ENCODE data around the gene PTPRD. TPM values are rescaled to one million over a fixed set of nuclear protein-coding genes. Genes with fewer than 3 reads are reported as not detected.

PTPRD gene
- total and polyA plus RNA-seq, 5 experiments from 2014 or later: not detected

DNA sequence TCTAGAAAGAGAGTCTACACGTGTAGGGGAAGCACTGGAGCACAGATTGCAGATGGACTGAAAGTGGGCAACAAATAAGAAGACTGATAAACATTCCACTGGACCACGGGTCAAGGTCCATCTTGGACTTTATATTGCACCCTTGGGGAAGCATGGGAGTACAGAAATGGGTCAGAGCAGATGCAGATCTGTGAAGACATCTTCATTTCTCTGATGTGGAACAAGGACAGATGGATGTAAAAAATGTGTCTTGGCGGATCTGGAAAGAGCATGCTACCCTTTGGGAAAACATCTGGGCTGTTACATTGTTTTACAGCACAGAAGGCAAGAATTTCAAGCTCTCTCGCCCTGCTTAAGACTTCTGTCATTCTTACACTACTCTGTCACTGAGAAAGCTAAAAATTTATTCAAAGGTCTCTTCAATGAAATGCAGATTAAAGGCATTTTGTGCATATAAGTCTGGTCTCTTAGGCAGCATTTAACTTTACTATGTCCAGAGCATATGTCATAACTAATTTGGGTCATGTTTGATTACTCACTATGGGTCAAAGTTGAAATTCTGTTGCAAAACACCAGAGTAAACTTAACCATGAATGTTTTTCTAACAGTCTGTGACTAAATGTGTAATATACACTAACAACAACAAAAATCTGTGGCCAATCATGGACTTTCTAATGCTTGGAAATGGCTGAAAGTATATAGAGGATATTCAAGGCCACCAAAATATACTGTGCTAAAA, 2056.9 kb downstream of the PTPRD start:
- H3K36me3 Mint-ChIP-seq: no peaks in the 10 kb centered on the region

DNA sequence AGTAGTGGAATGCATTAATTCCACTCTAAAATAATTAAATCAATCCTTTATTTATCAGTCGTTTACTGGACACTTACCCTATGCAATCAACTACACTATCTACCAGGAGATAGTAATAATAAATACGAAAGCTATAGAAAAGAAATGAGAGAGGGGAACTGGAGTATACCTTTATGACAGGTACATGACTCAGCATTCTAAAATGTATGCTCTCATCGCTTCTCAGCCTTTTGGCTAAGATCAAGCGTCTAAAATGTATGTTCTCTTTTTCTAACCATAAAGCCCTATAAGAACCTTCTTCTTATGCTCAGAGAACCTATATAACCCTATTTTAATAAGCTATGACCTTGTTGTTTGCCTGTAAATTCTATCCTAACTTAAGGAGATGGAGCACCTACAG, 2059.4 kb downstream of the PTPRD start:
- ATAC-seq (no peak), DNase-seq (no peak)
- H3K27ac Mint-ChIP-seq: no peak overlapping the region
- H3K27me3 Mint-ChIP-seq: peaks cover 0 to 2% (median 0%) of the 10 kb centered on the region in 5 donors
- POLR2A ChIA-PET: no interaction called here
- no peaks in the 10 kb centered on the region for H3K4me1 Mint-ChIP-seq
- H3K9me3 Mint-ChIP-seq: no peaks in the 10 kb centered on the region
- no peak overlapping the region for H3K4me3 Mint-ChIP-seq
- H3K36me3 Mint-ChIP-seq: no peaks in the 10 kb centered on the region

More for the DNA sequence above, 2056.9 kb downstream of the PTPRD start:
- Mint-ChIP-seq H3K27ac (no peak overlapping the region), H3K4me1 (no peaks in the 10 kb centered on the region), H3K4me3 (no peak overlapping the region), H3K27me3 (peaks cover 0 to 2% (median 0%) of the 10 kb centered on the region in 5 donors), H3K9me3 (no peaks in the 10 kb centered on the region)
- ATAC-seq (no peak), DNase-seq (no peak)
- POLR2A ChIA-PET: no interaction called here

DNA sequence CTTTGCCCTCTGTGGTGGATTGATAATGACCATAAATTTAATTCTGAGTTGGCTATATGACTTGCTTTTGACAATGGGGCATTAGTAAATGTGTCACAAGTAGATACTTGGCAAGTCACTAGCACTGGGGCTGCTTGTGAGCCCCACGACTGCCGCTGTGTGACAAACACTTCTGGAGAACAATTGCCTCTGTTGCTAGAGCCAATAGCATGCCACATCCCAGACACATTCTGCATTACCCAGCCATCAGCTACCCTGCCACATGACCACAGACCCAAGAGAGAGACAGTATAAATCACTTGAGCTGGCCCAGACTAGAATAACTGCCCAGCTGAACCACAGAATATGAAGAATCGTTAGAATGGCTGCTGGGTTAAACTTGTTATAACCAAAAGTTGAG, 2060.1 kb downstream of the PTPRD start:
- no peak overlapping the region for H3K4me3 Mint-ChIP-seq
- POLR2A ChIA-PET: no interaction called here

DNA sequence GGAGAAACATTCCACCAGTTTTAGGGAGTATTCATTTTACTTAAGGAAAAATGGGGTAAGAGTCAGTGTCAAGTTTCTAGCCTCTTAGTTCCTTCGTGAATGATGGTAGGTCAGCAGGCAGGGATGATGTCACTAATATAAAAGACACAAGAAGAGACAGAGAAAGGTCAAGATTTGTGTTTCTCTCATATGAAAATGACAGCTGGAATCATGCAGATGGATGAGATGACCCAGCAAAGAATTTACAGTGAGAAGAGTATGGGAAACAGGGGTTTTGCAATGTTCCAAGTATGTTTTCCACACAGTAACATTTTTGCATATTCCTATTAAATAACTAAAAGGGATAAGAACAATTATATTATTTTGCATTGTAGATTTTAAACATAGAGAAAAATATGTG, 2063.6 kb downstream of the PTPRD start:
- Mint-ChIP-seq H3K27me3 (peaks cover 0 to 2% (median 0%) of the 10 kb centered on the region in 5 donors), H3K4me1 (no peaks in the 10 kb centered on the region), H3K36me3 (no peaks in the 10 kb centered on the region), H3K9me3 (no peaks in the 10 kb centered on the region), H3K4me3 (no peak overlapping the region), H3K27ac (no peak overlapping the region)
- POLR2A ChIA-PET: no interaction called here
- ATAC-seq: no peak
- no peak for DNase-seq

More for the DNA sequence above, 2060.1 kb downstream of the PTPRD start:
- Mint-ChIP-seq H3K27ac (no peak overlapping the region), H3K36me3 (no peaks in the 10 kb centered on the region), H3K27me3 (peaks cover 0 to 2% (median 0%) of the 10 kb centered on the region in 5 donors), H3K4me1 (no peaks in the 10 kb centered on the region), H3K9me3 (no peaks in the 10 kb centered on the region)
- DNase-seq (no peak), ATAC-seq (no peak)

DNA sequence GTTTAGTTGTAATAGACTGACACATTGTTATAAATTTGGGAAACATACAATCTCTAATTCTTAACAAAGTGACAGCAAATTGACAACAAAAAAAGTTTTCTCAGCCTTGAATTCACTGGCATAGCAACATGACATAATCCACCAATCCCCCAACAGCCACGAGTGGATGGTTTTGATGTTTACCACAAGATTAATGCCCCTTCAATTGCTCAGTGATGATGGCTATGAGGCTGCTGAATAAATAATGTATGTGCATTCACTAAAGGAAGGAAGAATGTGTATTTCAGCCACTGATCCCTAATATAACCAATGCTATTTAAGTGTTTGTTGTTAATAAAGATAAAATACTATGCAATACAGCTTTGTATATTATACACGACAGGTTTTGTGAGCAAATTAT, 2069.6 kb downstream of the PTPRD start:
- POLR2A ChIA-PET: no interaction called here
- no peaks in the 10 kb centered on the region for H3K4me1 Mint-ChIP-seq
- ATAC-seq: no peak
- no peak for DNase-seq
- no peaks in the 10 kb centered on the region for H3K27me3 Mint-ChIP-seq
- no peaks in the 10 kb centered on the region for H3K9me3 Mint-ChIP-seq
- H3K27ac Mint-ChIP-seq: no peak overlapping the region
- H3K36me3 Mint-ChIP-seq: no peaks in the 10 kb centered on the region
- no peak overlapping the region for H3K4me3 Mint-ChIP-seq

DNA sequence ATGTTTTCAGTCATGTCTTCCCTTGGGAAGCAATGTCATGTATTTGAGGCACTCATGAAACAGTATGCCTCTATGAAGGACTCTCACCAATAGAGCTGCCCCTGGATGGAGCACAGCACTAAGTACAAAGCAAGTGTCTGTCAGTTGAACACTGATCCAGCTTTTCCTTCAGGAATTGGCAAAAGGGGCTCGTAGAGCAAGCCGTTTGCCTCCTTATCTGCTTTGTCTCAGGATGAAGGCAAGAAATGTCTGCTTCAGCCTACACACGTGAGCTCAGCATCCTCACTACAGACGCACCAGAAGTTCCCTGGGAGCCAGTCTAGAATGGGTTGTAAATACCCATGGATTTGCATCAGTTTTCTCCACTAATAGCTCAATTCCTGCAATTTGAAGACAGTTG, 2070.3 kb downstream of the PTPRD start:
- no peak for DNase-seq
- Mint-ChIP-seq H3K9me3 (no peaks in the 10 kb centered on the region), H3K36me3 (no peaks in the 10 kb centered on the region), H3K27ac (no peak overlapping the region), H3K4me1 (no peaks in the 10 kb centered on the region), H3K27me3 (no peaks in the 10 kb centered on the region), H3K4me3 (no peak overlapping the region)
- ATAC-seq: no peak
- POLR2A ChIA-PET: no interaction called here

DNA sequence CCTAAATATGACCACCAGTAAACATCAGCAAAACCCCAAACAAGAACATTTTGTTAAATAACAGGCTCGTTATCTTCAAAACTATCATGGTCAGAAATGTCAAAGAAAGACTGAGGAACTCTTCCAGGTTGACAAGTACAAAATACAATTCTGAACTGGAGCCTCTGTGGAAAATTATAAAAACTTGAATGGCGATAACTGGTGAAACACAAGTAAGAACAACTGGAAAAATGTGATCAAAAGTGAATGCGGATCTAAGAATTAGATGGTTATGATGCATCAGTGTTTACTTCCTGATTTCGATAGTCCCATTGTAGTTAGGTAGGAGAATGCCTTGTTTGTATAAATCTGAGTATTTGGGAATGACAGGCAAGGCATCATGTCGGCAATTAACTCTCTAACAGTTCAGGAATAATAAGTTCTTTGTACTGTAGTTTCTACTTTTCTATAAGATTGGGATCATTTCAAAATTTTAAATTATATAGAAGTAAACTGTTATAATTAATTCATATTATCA, 2073.1 kb downstream of the PTPRD start:
- H3K27me3 Mint-ChIP-seq: no peaks in the 10 kb centered on the region
- DNase-seq: no peak
- H3K27ac Mint-ChIP-seq: no peak overlapping the region
- no peaks in the 10 kb centered on the region for H3K36me3 Mint-ChIP-seq
- H3K4me1 Mint-ChIP-seq: no peaks in the 10 kb centered on the region
- POLR2A ChIA-PET: no interaction called here
- H3K4me3 Mint-ChIP-seq: no peak overlapping the region
- no peak for ATAC-seq
- H3K9me3 Mint-ChIP-seq: no peaks in the 10 kb centered on the region

DNA sequence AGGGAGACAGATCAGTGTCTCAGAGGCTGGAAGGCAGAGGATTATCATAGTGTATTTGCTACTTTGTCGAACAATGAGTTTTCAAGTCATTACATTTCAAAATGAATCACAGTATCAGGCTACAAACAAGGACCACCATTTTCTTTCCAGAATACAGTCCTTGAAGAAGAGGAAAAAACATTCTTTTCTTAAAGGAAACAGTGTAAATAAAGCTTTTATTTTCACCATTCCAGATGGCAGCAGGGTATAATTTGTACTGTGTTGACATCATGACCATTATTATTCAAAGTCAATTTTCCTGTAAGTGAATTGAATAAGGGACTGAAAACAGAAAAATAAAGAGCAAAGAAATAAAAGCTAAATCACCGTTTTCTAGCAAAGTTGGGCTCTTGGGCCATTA, 2076.0 kb downstream of the PTPRD start:
- DNase-seq (no peak), ATAC-seq (no peak)
- H3K4me1 Mint-ChIP-seq: no peaks in the 10 kb centered on the region
- no peaks in the 10 kb centered on the region for H3K27me3 Mint-ChIP-seq
- no peaks in the 10 kb centered on the region for H3K36me3 Mint-ChIP-seq
- no peak overlapping the region for H3K27ac Mint-ChIP-seq
- POLR2A ChIA-PET: no interaction called here
- H3K4me3 Mint-ChIP-seq: no peak overlapping the region
- no peaks in the 10 kb centered on the region for H3K9me3 Mint-ChIP-seq

DNA sequence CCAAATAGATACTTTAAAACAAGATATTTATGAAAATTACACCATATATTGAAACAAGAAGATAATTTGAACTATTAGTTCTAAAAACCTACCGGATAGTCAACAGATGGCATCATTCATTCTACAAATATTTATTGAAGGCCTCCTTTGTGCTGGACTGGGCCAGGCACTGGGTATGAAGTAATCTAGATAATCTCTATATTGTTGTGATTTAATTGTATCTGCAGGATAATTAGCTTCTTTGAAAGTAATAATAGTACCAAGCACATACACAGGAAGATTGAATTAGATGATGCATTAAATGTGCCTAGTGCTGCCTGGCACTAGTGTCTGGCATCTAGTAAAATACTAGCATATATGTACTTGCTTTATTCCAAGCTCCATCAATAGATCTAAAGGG, 2078.0 kb downstream of the PTPRD start:
- no peak overlapping the region for H3K27ac Mint-ChIP-seq
- no peak overlapping the region for H3K4me3 Mint-ChIP-seq
- DNase-seq (no peak), ATAC-seq (no peak)
- no peaks in the 10 kb centered on the region for H3K4me1 Mint-ChIP-seq
- H3K36me3 Mint-ChIP-seq: no peaks in the 10 kb centered on the region
- POLR2A ChIA-PET: no interaction called here
- no peaks in the 10 kb centered on the region for H3K9me3 Mint-ChIP-seq
- no peaks in the 10 kb centered on the region for H3K27me3 Mint-ChIP-seq

DNA sequence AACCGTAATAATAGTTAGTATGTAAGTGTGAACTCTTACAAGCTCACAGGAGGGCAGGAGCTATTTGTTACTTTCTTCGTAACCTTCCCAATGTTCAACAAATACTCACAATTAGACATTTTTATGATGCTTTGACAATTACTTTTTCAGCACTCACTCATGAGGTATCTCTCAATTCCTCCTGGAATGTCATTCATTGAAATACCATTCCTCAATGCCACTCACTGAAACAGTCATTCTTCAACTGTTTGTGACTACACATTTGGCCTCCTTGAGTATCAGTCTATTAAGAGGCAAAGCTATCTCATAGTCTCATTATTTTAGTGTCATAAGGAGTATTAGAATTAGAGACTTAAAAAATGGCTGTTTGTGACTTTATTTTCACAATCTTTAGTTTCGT, 2079.1 kb downstream of the PTPRD start:
- H3K9me3 Mint-ChIP-seq: no peaks in the 10 kb centered on the region
- POLR2A ChIA-PET: no interaction called here

DNA sequence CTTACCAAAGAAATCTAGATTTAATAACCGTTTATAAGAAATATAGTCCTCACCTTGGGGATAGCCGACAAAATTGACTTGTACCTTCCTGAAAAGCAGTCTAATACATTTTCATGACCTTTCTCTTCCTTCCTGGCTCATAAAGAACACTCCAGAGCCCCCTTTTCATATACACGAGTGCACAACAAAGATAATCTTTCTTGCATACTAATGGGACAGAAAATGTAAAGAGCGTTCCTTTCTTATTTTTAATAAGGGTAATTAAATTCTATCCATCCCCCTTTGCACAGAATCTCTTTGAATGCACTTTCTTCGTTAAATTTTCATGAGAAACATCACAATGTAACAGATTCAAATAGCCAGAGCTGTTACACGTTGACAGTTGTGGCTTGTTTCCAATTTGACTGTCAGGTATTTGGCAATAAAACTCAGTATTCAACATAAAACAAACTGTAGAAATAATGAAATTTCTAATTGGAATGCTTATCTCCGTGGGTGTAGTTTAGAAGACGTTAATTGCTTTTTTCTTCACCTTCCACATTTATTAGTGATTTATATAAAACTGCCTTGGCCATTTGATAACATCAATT, 2080.9 kb downstream of the PTPRD start:
- no peaks in the 10 kb centered on the region for H3K9me3 Mint-ChIP-seq
- POLR2A ChIA-PET: no interaction called here

More for the DNA sequence above, 2079.1 kb downstream of the PTPRD start:
- no peak for DNase-seq
- Mint-ChIP-seq H3K27ac (no peak overlapping the region), H3K27me3 (peaks cover 0 to 2% (median 0%) of the 10 kb centered on the region in 5 donors), H3K4me1 (no peaks in the 10 kb centered on the region), H3K36me3 (no peaks in the 10 kb centered on the region), H3K4me3 (no peak overlapping the region)
- ATAC-seq: no peak

DNA sequence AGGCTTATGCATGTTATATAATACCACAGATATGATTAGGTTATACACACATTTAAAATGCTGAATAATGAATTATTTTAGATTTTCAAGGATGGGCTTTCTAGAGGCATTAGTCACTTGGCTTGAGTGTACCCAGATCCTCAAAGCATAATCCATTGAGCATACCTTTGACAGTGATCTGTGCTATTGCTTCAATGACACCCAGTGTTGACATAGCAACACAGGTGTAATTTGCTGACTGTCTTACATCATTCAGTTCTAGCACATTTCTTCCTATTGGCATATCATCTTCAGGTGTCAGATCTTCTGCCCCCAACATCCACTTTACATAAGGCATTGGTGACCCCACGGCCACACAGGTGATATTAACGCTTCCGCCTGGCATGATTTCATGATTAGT, 2091.7 kb downstream of the PTPRD start:
- Mint-ChIP-seq H3K27me3 (peaks cover 0 to 3% (median 0%) of the 10 kb centered on the region in 5 donors), H3K36me3 (no peaks in the 10 kb centered on the region), H3K27ac (no peak overlapping the region), H3K9me3 (no peaks in the 10 kb centered on the region), H3K4me3 (no peak overlapping the region), H3K4me1 (no peaks in the 10 kb centered on the region)
- DNase-seq (no peak), ATAC-seq (no peak)
- POLR2A ChIA-PET: no interaction called here

More for the DNA sequence above, 2080.9 kb downstream of the PTPRD start:
- Mint-ChIP-seq H3K27me3 (peaks cover 0 to 3% (median 0%) of the 10 kb centered on the region in 5 donors), H3K36me3 (no peaks in the 10 kb centered on the region), H3K4me1 (no peaks in the 10 kb centered on the region), H3K4me3 (no peak overlapping the region), H3K27ac (no peak overlapping the region)
- no peak for DNase-seq
- ATAC-seq: no peak

DNA sequence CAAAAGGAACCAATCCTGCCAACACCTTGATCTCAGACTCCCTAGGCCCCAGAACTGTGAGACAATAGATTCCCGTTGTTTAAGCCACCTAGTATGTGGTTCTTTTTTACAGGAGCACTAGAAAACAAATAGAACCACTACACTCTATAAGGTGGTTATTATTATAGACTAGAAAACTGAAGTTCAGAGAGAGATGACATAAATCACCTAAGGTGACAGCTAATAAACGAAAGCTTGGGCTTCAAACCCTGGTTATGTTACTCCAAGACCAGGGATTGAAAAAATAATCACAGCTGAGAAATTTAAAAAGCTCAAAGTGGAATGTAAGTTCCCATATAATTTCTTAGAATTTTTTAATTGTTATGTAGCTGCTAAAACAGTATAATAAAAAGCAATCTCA, 2097.1 kb downstream of the PTPRD start:
- DNase-seq (no peak), ATAC-seq (no peak)
- Mint-ChIP-seq H3K4me1 (no peaks in the 10 kb centered on the region), H3K9me3 (no peaks in the 10 kb centered on the region), H3K27me3 (peaks cover 0 to 4% (median 0%) of the 10 kb centered on the region in 5 donors), H3K27ac (no peak overlapping the region), H3K4me3 (no peak overlapping the region), H3K36me3 (no peaks in the 10 kb centered on the region)
- POLR2A ChIA-PET: no interaction called here

DNA sequence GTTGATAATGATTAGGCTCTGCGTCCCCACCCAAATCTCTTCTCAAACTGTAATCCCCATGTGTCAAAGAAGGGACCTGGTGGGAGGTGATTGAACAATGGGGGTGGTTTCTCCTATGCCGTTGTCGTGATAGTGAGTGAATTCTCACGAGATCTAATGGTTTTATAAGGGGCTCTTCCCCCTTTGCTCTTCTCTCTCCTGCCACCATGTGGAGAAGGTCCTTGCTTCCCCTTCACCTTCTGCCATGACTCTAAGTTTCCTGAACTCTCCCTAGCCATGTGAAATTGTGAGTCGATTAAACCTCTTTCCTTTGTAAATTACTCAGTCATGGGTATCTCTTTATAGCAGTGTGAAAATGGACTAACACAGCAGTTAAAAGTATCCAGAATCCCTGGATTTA, 2098.0 kb downstream of the PTPRD start:
- Mint-ChIP-seq H3K9me3 (no peaks in the 10 kb centered on the region), H3K4me3 (no peak overlapping the region), H3K27me3 (peaks cover 0 to 4% (median 0%) of the 10 kb centered on the region in 5 donors), H3K4me1 (no peaks in the 10 kb centered on the region), H3K36me3 (no peaks in the 10 kb centered on the region), H3K27ac (no peak overlapping the region)
- POLR2A ChIA-PET: no interaction called here
- DNase-seq: no peak
- ATAC-seq: no peak

Data from naive thymus-derived CD8-positive, alpha-beta T cell (primary cell).